WTC11 (cell line): ENCODE results near the gene GSDMA. TPM values are rescaled to one million over a fixed set of nuclear protein-coding genes. Genes with fewer than 3 reads are reported as not detected.
"Not testable (repeated sequence)": the region's sequence is repeated elsewhere in the genome, so short reads cannot be mapped to it uniquely, and the experiment has no call there.

Experiments used
- ATAC-seq: fragments of 200-7000 bp; cut with Tn5 transposase; 2 replicates; pipeline ENCODE4 v1.10.0; 2021; ENCODE audit warnings: mild to moderate bottlenecking, moderate library complexity
- CTCF ChIA-PET: fragments of 300-600 bp; sonication (Branson Sonifier 250); formaldehyde crosslinking; loops from one replicate; lab custom pipeline; 2021; ENCODE audit warnings: antibody characterized with exemption; lab: Charles Lee
- POLR2A ChIA-PET: fragments of 350-600 bp; sonication (Branson Sonifier 250); formaldehyde crosslinking; loops from one replicate; lab custom pipeline; 2021; ENCODE audit warnings: antibody characterized with exemption; lab: Charles Lee
- DNase-seq: peaks from one replicate; pipeline ENCODE4 v3.0.0; 2021; ENCODE audit warnings: low spot score
- H3K27ac Mint-ChIP-seq: 2 replicates; pipeline ENCODE4 v1.8.0; 2021; ENCODE audit warnings: mixed read lengths
- H3K27me3 Mint-ChIP-seq: 2 replicates; pipeline ENCODE4 v1.8.0; 2021; ENCODE audit warnings: low read depth, mild to moderate bottlenecking, moderate library complexity, mixed read lengths
- H3K36me3 Mint-ChIP-seq: 2 replicates; pipeline ENCODE4 v1.8.0; 2021; ENCODE audit warnings: mixed read lengths
- H3K4me1 Mint-ChIP-seq: 2 replicates; pipeline ENCODE4 v1.8.0; 2022; ENCODE audit warnings: mixed read lengths
- H3K4me3 Mint-ChIP-seq: 2 replicates; pipeline ENCODE4 v1.8.0; 2021; ENCODE audit warnings: mild to moderate bottlenecking, moderate library complexity, mixed read lengths
- H3K9me3 Mint-ChIP-seq: 2 replicates; pipeline ENCODE4 v1.8.0; 2021; ENCODE audit warnings: mixed read lengths
- AFF4 ChIP-seq: sonication (generic); formaldehyde crosslinking; IDR thresholded peaks from 2 replicates; pipeline ENCODE4 v1.8.1; 2023; ENCODE audit warnings: mild to moderate bottlenecking, missing genetic modification reagents, borderline replicate concordance
- AR ChIP-seq: fragments of 250-450 bp; sonication (Bioruptor Pico); IDR thresholded peaks from 2 replicates; pipeline ENCODE4 v1.9.0; 2021; ENCODE audit warnings: mild to moderate bottlenecking
- ATF6 ChIP-seq: sonication (generic); formaldehyde crosslinking; IDR thresholded peaks from 2 replicates; pipeline ENCODE4 v1.8.1; 2023; ENCODE audit warnings: mild to moderate bottlenecking, missing genetic modification reagents
- ELF4 ChIP-seq: sonication (generic); formaldehyde crosslinking; IDR thresholded peaks from 2 replicates; pipeline ENCODE4 v1.8.1; 2022; ENCODE audit warnings: low read depth, mild to moderate bottlenecking, moderate library complexity, missing genetic modification reagents
- IRF1 ChIP-seq: sonication (generic); formaldehyde crosslinking; IDR thresholded peaks from 2 replicates; pipeline ENCODE4 v1.8.0; 2023; ENCODE audit warnings: missing genetic modification reagents
- JAZF1 ChIP-seq: fragments of 250-450 bp; sonication (Bioruptor Pico); IDR thresholded peaks from 2 replicates; pipeline ENCODE4 v1.9.0; 2021; ENCODE audit warnings: moderate library complexity, mild to moderate bottlenecking, inconsistent platforms
- MYBL2 ChIP-seq: sonication (generic); formaldehyde crosslinking; IDR thresholded peaks from 2 replicates; pipeline ENCODE4 v1.8.1; 2023; ENCODE audit warnings: mild to moderate bottlenecking, moderate library complexity, missing genetic modification reagents
- PRRX2 ChIP-seq: fragments of 250-450 bp; sonication (Bioruptor Pico); IDR thresholded peaks from 2 replicates; pipeline ENCODE4 v1.8.0; 2021; ENCODE audit warnings: mild to moderate bottlenecking
- SMAD4 ChIP-seq: sonication (generic); formaldehyde crosslinking; IDR thresholded peaks from 2 replicates; pipeline ENCODE4 v1.8.0; 2022; ENCODE audit warnings: mild to moderate bottlenecking, missing genetic modification reagents
- TEAD1 ChIP-seq: sonication (generic); formaldehyde crosslinking; IDR thresholded peaks from 2 replicates; pipeline ENCODE4 v1.8.0; 2022; ENCODE audit warnings: mild to moderate bottlenecking, missing genetic modification reagents
- ZBTB21 ChIP-seq: sonication (generic); formaldehyde crosslinking; IDR thresholded peaks from 2 replicates; pipeline ENCODE4 v1.8.1; 2023; ENCODE audit warnings: mild to moderate bottlenecking, missing genetic modification reagents, borderline replicate concordance
- ZNF219 ChIP-seq: sonication (generic); formaldehyde crosslinking; IDR thresholded peaks from 2 replicates; pipeline ENCODE4 v1.8.0; 2023; ENCODE audit warnings: missing genetic modification reagents, mild to moderate bottlenecking, borderline replicate concordance
- ZNF263 ChIP-seq: sonication (generic); formaldehyde crosslinking; IDR thresholded peaks from 2 replicates; pipeline ENCODE4 v1.8.1; 2022; ENCODE audit warnings: low read depth, mild to moderate bottlenecking, moderate library complexity, missing genetic modification reagents
- ZNF423 ChIP-seq: fragments of 250-450 bp; sonication (Bioruptor Pico); IDR thresholded peaks from 2 replicates; pipeline ENCODE4 v2.1.2; 2022; ENCODE audit warnings: mild to moderate bottlenecking, moderate library complexity
- ZNF512 ChIP-seq: sonication (generic); formaldehyde crosslinking; IDR thresholded peaks from 2 replicates; pipeline ENCODE4 v1.8.1; 2022; ENCODE audit warnings: missing genetic modification reagents, borderline replicate concordance
- total RNA-seq: library from RNA; stranded (reverse); gene quantifications from 3 replicates; pipeline ENCODE4 v1.2.3, GENCODE V29; 2021

GSDMA gene
- total RNA-seq, 1 experiment from 2014 or later, result not detected

GRCh38 chr17:39948489-39948828, 14.3 kb upstream of the GSDMA start:
- H3K36me3 Mint-ChIP-seq, H3K4me3 Mint-ChIP-seq, ATAC-seq, POLR2A ChIA-PET, H3K9me3 Mint-ChIP-seq, H3K27ac Mint-ChIP-seq, DNase-seq: not testable (repeated sequence)
- Mint-ChIP-seq H3K27me3 (peaks cover 20% of the 10 kb centered on the region), H3K4me1 (peaks cover 20% of the 10 kb centered on the region)
- CTCF ChIA-PET, result interaction anchor here (1.4 to 2.6 kb wide), 2 partner anchors 24 to 87 kb away, joined by 3 to 7 read pairs; no protein-coding TSS in a partner anchor

- no peak overlapping the region for H3K4me3 Mint-ChIP-seq
- no peak for ATAC-seq
- POLR2A ChIA-PET, result no interaction called here
- no peak overlapping the region for H3K27ac Mint-ChIP-seq
- CTCF ChIA-PET, result interaction anchor here (2.3 kb wide), 1 partner anchor 10 kb away, joined by 8 read pairs; no protein-coding TSS in a partner anchor
- H3K27me3 Mint-ChIP-seq, result peaks cover 20% of the 10 kb centered on the region
- peaks cover 24% of the 10 kb centered on the region for H3K4me1 Mint-ChIP-seq
- TF ChIP-seq IRF1 (no peak), SMAD4 (CRISPR knock-in tag) (no peak), ZNF512 (CRISPR knock-in tag) (no peak), ZNF263 (CRISPR knock-in tag) (no peak), AR (CRISPR knock-in tag) (no peak), ZBTB21 (CRISPR knock-in tag) (no peak), ATF6 (CRISPR knock-in tag) (no peak), ZNF219 (CRISPR knock-in tag) (no peak), ELF4 (CRISPR knock-in tag) (no peak), TEAD1 (no peak), AFF4 (CRISPR knock-in tag) (no peak), PRRX2 (CRISPR knock-in tag) (no peak), MYBL2 (CRISPR knock-in tag) (no peak), JAZF1 (CRISPR knock-in tag) (no peak), ZNF423 (CRISPR knock-in tag) (no peak)
- no peak for DNase-seq
- H3K36me3 Mint-ChIP-seq, result no peaks in the 10 kb centered on the region
- H3K9me3 Mint-ChIP-seq, result no peaks in the 10 kb centered on the region
Observed at GRCh38 chr17:39949028-39949427, 13.8 kb upstream of the GSDMA start.
